Loucy (cell line): ENCODE data around the gene ADCY10.

Experiments
- H2AFZ ChIP-seq: fragments of 200-600 bp; sonication (generic); 2 replicates; pipeline ENCODE4 v1.6.0; 2016; ENCODE audit warnings: antibody characterized with exemption, mild to moderate bottlenecking, low read length, moderate library complexity
- H3F3A ChIP-seq: fragments of 200-600 bp; 2 replicates; pipeline ENCODE4 v1.6.0; 2016; ENCODE audit warnings: antibody characterized with exemption, low read depth, mild to moderate bottlenecking
- H3K27me3 ChIP-seq: fragments of 200-600 bp; sonication (generic); 2 replicates; pipeline ENCODE4 v1.6.1; 2014; ENCODE audit warnings: low read length, mild to moderate bottlenecking; ENCODE audit not compliant: insufficient read depth, poor library complexity, severe bottlenecking
- H3K36me3 ChIP-seq: fragments of 200-600 bp; sonication (generic); 2 replicates; pipeline ENCODE4 v1.6.1; 2016; ENCODE audit warnings: low read length; ENCODE audit not compliant: insufficient read depth
- H3K4me1 ChIP-seq: fragments of 200-600 bp; sonication (generic); 2 replicates; pipeline ENCODE4 v1.5.1; 2014; ENCODE audit warnings: low read length, mild to moderate bottlenecking; ENCODE audit not compliant: insufficient read depth, poor library complexity, severe bottlenecking
- H3K4me2 ChIP-seq: fragments of 200-600 bp; sonication (generic); 2 replicates; pipeline ENCODE4 v1.6.0; 2014; ENCODE audit warnings: antibody characterized with exemption, low read length, low read depth, mild to moderate bottlenecking; ENCODE audit not compliant: poor library complexity, severe bottlenecking
- H3K4me3 ChIP-seq: fragments of 200-600 bp; sonication (generic); 2 replicates; pipeline ENCODE4 v1.5.1; 2014; ENCODE audit warnings: low read length, mild to moderate bottlenecking, mixed read lengths; ENCODE audit not compliant: poor library complexity, severe bottlenecking
- H3K79me2 ChIP-seq: fragments of 200-600 bp; sonication (generic); 2 replicates; pipeline ENCODE4 v1.6.1; 2014; ENCODE audit warnings: low read length; ENCODE audit not compliant: insufficient read depth
- H3K9ac ChIP-seq: fragments of 200-600 bp; sonication (generic); 2 replicates; pipeline ENCODE4 v1.6.0; 2014; ENCODE audit warnings: mild to moderate bottlenecking, low read depth, low read length, moderate library complexity; ENCODE audit not compliant: poor library complexity, severe bottlenecking
- H3K9me2 ChIP-seq: fragments of 200-600 bp; sonication (generic); replicated peaks from 2 replicates; pipeline ENCODE4 v1.6.1; 2016; ENCODE audit warnings: low read depth, low read length, mixed read lengths
- H3K9me3 ChIP-seq: fragments of 200-600 bp; sonication (generic); 2 replicates; pipeline ENCODE4 v1.6.1; 2014; ENCODE audit warnings: mild to moderate bottlenecking, antibody characterized with exemption, low read length, low read depth; ENCODE audit not compliant: insufficient read depth
- H4K20me1 ChIP-seq: fragments of 200-600 bp; sonication (generic); 2 replicates; pipeline ENCODE4 v1.6.0; 2014; ENCODE audit warnings: antibody characterized with exemption, low read length, mild to moderate bottlenecking; ENCODE audit not compliant: insufficient read depth, poor library complexity, severe bottlenecking
- EZH2phosphoT487 ChIP-seq: fragments of 200-600 bp; IDR thresholded peaks from 2 replicates; pipeline ENCODE4 v1.6.1; 2018; ENCODE audit warnings: antibody characterized with exemption, mild to moderate bottlenecking, moderate library complexity, borderline replicate concordance
- TF ChIP-seq, protein P1 (sequence below): fragments of 200-600 bp; sonication (generic); conservative IDR thresholded peaks from 2 replicates; pipeline ENCODE4 v1.5.1; 2014; ENCODE audit warnings: mild to moderate bottlenecking, antibody characterized with exemption, low read length

The ADCY10 gene

DNA sequence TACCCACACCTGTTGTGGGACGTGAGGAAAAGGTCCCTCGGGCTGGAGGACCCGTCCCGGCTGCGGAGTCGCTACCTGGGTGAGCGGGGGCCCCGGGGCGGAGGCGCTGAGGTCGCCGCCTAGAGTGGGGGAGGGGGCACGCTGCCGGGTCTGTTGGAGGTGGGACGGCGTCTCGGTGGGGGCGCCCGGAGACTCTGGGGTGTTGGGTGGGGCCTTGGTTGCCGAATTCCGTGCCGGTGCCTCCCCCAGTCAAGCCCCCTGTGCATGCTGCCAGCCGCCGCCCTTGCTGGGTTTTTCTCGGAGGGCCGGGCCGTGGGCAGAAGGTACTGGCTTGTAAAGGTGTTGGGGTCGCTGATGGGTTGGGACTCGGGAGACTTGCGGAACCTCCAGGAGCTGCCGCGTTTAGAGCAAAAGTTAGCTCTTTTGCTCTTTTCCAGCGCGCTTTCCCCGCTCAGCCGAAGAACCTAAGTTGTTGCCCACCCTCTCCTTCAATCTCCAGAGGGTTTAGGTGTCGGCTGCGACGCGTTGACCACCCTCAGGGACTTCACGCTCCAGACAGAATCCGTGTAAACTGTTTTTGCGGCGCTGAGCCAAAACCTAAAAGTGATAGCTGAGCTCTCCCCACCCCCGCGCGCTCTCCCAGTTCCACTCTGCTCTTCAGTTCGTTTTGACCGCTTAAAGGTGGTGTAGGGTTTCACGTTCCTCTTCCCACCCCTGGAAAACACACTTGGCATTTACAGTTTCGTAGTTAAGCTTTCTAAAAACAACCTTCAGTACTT, 23.2 kb upstream of the ADCY10 start, which contains the start of gene MPC2:
MPC2 (minus strand) TSS at position 143 of the 779 bp plus-strand sequence. CDS start 1,231 bp downstream, outside the sequence.
- Histone ChIP-seq H3K9ac (peak within 1 kb of the TSS; percentile 94), H3K4me1 (peaks cover 62% of the 10 kb centered on the region), H3K27me3 (no peaks in the 10 kb centered on the region), H3K9me2 (no peaks in the 10 kb centered on the region), H3K9me3 (no peaks in the 10 kb centered on the region), H3K79me2 (peaks cover 88% of the 10 kb centered on the region), H2AFZ (peak within 1 kb of the TSS; percentile 96), H3K4me3 (peak within 1 kb of the TSS; percentile 94), H3K36me3 (no peaks in the 10 kb centered on the region), H3K4me2 (peak within 1 kb of the TSS; percentile 82), H4K20me1 (peaks cover 55% of the 10 kb centered on the region), H3F3A (0 out of 2 replicates have a peak, but pooled peaks cover 2% of the 10 kb centered on the region)
- TF ChIP-seq, protein P1, sequence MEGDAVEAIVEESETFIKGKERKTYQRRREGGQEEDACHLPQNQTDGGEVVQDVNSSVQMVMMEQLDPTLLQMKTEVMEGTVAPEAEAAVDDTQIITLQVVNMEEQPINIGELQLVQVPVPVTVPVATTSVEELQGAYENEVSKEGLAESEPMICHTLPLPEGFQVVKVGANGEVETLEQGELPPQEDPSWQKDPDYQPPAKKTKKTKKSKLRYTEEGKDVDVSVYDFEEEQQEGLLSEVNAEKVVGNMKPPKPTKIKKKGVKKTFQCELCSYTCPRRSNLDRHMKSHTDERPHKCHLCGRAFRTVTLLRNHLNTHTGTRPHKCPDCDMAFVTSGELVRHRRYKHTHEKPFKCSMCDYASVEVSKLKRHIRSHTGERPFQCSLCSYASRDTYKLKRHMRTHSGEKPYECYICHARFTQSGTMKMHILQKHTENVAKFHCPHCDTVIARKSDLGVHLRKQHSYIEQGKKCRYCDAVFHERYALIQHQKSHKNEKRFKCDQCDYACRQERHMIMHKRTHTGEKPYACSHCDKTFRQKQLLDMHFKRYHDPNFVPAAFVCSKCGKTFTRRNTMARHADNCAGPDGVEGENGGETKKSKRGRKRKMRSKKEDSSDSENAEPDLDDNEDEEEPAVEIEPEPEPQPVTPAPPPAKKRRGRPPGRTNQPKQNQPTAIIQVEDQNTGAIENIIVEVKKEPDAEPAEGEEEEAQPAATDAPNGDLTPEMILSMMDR = no peak
- no peak for TF ChIP-seq EZH2phosphoT487

DNA sequence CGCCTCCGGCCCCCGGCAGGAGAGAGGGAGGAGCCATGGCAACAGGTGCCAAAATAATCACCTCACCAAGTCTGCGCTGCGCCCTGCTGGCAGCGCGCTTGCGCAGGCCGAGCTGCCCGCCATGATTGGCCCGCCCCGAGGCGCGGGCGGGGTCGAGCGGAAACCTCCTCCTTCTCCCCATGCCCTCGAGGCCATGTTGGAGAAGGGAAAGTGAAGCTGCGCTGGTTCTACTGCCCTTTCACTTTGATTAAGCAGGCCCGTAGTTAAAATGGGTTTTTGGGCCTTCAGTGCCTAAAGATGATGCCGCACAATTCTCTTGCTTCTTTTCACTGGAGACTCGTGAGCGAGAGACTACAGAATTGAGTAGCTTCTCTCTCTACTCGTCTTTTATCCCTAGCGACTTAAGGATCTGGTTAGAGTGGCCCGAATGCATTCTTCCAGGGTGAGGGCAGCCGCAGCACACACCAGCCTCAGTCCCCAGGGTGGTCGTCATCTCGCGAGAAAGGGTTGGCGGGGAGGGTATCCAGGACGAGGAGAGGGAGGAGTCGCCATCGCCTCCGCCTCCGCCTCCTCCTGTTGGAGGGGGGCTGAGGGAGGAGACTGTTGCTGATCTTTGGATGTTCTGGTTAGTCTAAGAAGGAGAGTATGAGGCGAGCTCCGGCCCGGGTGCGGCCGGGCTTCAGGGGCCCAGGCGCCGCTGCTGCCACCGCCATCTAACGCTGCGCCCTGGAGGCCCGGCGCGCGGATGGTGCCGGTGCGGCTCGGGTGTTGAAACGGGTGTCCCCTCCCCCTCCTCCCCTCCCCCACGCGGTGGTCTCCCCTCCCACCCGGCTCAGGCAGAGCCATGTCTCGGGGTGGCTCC, 22.4 kb upstream of the ADCY10 start, which contains the start of gene DCAF6:
DCAF6 (plus strand) TSS at position 616 of the 862 bp plus-strand sequence; CDS start at position 845, 229 bp downstream.
- Histone ChIP-seq H4K20me1 (peaks cover 55% of the 10 kb centered on the region), H3K4me3 (peak within 1 kb of the TSS; percentile 94)
- TF ChIP-seq EZH2phosphoT487 = no peak
- TF ChIP-seq, protein P1 = no peak

DNA sequence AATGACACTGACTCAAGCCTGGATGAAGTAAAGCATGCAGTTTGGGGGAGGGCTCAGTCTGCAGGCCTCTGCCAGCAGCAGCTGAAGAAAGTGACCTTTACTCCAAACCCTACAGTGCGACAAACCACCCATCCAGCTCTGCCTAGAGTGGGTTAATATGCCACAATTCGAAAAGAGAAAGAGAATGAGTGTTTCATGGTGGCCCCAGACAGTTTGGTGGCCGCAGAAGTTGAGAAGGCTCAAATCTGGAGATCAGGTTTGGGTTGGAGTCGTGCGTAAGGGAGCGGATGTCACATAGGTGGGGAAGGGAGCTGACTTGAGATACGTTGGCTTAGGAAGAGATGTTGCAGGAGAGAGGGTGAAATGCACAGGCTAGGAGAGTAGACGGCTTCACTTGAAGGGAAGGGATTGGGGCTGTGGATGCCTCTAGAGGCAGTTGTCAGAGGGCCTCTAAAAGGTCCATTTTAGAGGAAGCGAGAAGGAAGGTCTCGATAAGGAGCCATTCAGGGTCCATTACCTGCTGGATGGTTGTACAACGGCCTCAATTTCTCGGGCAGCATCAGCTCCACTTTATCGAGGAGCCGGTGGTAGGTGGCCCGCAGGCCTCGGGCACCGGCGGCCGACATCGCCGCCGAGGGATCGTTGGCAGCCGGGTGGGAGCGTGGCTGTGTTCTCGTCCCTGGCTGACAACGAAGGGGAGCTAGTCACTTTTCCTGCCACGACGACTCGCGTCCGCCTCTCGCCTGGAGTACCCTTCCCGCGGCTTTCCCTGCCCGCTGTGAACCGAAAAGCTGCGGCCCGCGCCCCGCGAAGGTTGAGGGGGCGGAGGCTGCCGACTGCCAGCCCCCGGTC, 21.5 kb upstream of the ADCY10 start:
- peaks cover 53% of the 10 kb centered on the region for H3K4me1 ChIP-seq
- H3K36me3 ChIP-seq = no peaks in the 10 kb centered on the region
- H3K9ac ChIP-seq = peak overlapping the region; percentile 94
- no peaks in the 10 kb centered on the region for H3F3A ChIP-seq
- H3K27me3 ChIP-seq = no peaks in the 10 kb centered on the region
- no peaks in the 10 kb centered on the region for H3K9me2 ChIP-seq
- H3K4me3 ChIP-seq = peak overlapping the region; percentile 94
- peaks cover 49% of the 10 kb centered on the region for H4K20me1 ChIP-seq
- H2AFZ ChIP-seq = peak overlapping the region; percentile 79
- TF ChIP-seq, protein P1 = no peak
- no peak for TF ChIP-seq EZH2phosphoT487
- no peaks in the 10 kb centered on the region for H3K9me3 ChIP-seq
- peak overlapping the region; percentile 94 for H3K4me2 ChIP-seq
- peaks cover 84% of the 10 kb centered on the region for H3K79me2 ChIP-seq

More for the DNA sequence above, 22.4 kb upstream of the ADCY10 start, which contains the start of gene DCAF6:
- Histone ChIP-seq H3K9me2 (no peaks in the 10 kb centered on the region), H2AFZ (peak within 1 kb of the TSS; percentile 96), H3K4me1 (peaks cover 53% of the 10 kb centered on the region), H3K27me3 (no peaks in the 10 kb centered on the region), H3F3A (0 out of 2 replicates have a peak, but pooled peaks cover 2% of the 10 kb centered on the region), H3K79me2 (peaks cover 84% of the 10 kb centered on the region), H3K9ac (peak within 1 kb of the TSS; percentile 94), H3K36me3 (no peaks in the 10 kb centered on the region), H3K9me3 (no peaks in the 10 kb centered on the region), H3K4me2 (peak within 1 kb of the TSS; percentile 94)
